GM12878 (cell line): ENCODE measurements around the gene TAF4.

Experiments
- CHD4 ChIP-seq: fragments of 200-600 bp; sonication (generic); IDR thresholded peaks from 2 replicates; pipeline ENCODE4 v1.6.1; 2016; ENCODE audit warnings: mild to moderate bottlenecking
- CTCF ChIP-seq, 3 experiments: IDR thresholded peaks in 2 of 3; conservative IDR thresholded peaks in 1 of 3; 2 replicates each; pipeline ENCODE4 v1.5.1; 2011; ENCODE audit warnings: low read depth in 3 of 3, low read length in 3 of 3, mild to moderate bottlenecking in 3 of 3, control low read depth in 2 of 3, moderate library complexity in 2 of 3, inconsistent platforms in 1 of 3, mixed read lengths in 1 of 3; ENCODE audit not compliant: control insufficient read depth in 2 of 3, insufficient read depth in 1 of 3; ENCODE audit errors: extremely low read depth in 1 of 3
- CUX1 ChIP-seq: IDR thresholded peaks from 2 replicates; pipeline ENCODE4 v1.6.1; 2012; ENCODE audit warnings: improper control_type of control experiment, low read depth, low read length; ENCODE audit not compliant: insufficient replicate concordance
- POLR2A ChIP-seq: IDR thresholded peaks from 2 replicates; pipeline ENCODE4 v1.6.1; 2011; ENCODE audit warnings: low read depth, mild to moderate bottlenecking, low read length
- POLR2AphosphoS5 ChIP-seq: IDR thresholded peaks from 2 replicates; pipeline ENCODE4 v1.6.1; 2011; ENCODE audit warnings: mild to moderate bottlenecking, low read length, inconsistent platforms
- REST ChIP-seq: IDR thresholded peaks from 2 replicates; pipeline ENCODE4 v1.6.1; 2012; ENCODE audit warnings: mild to moderate bottlenecking, low read depth, low read length
- SUPT20H ChIP-seq: IDR thresholded peaks from 2 replicates; pipeline ENCODE4 v1.6.1; 2011; ENCODE audit warnings: low read depth, mild to moderate bottlenecking, low read length, moderate library complexity, borderline replicate concordance; ENCODE audit not compliant: control insufficient read depth
- ZNF274 ChIP-seq: IDR thresholded peaks from one replicate; pipeline ENCODE4 v1.8.0; 2011; ENCODE audit not compliant: insufficient read length, insufficient read depth

- TF ChIP-seq ZNF274 = no peak
- no peak for TF ChIP-seq SUPT20H
- TF ChIP-seq POLR2AphosphoS5 = no peak
- TF ChIP-seq CTCF (IDR thresholded peaks at IDR 0.05 in 2 of 3, conservative IDR thresholded peaks at IDR 0.05 in 1 of 3; ENCODE audit: control insufficient read depth in 2 of 3, extremely low read depth in 1 of 3, insufficient read depth in 1 of 3, low read depth in 3 of 3, low read length in 3 of 3) = no peak
- no peak for TF ChIP-seq CHD4
- no peak for TF ChIP-seq REST
- no peak for TF ChIP-seq POLR2A
- TF ChIP-seq CUX1 = no peak
These were observed 102.5 kb downstream of the TAF4 start for GRCh38 chr20:61963149-61963548.
